Fibroblast of skin of abdomen (primary cell): ENCODE measurements around the gene IGF2BP1. TPM values are rescaled to one million over a fixed set of nuclear protein-coding genes. Genes with fewer than 3 reads are reported as not detected.

Experiments
- DNase-seq: peaks from one replicate; pipeline ENCODE4 v3.0.0-alpha.2; 2013
- polyA plus RNA-seq, 2 experiments: library from polyadenylated mRNA; unstranded; fragments of 120-200 nt; gene quantifications; one replicate each; pipeline ENCODE4 v1.2.1, GENCODE V29; 2013; ENCODE audit not compliant: insufficient read length in 2 of 2

IGF2BP1 gene
- polyA plus RNA-seq (2013, experiment 1 of 2; ENCODE audit: insufficient read length) = 28.3 TPM
- 28.0 TPM for polyA plus RNA-seq (2013, experiment 2 of 2; ENCODE audit: insufficient read length)

GRCh38 chr17:48997103-48997826, at the start of gene IGF2BP1:
Gene IGF2BP1, plus strand, starts transcription at chr17:48997385. Its CDS starts 361 bp downstream, at chr17:48997746.
- peak; percentile 77 for DNase-seq

GRCh38 chr17:48951572-48951971, 45.6 kb upstream of the IGF2BP1 start:
- no peak for DNase-seq

DNA sequence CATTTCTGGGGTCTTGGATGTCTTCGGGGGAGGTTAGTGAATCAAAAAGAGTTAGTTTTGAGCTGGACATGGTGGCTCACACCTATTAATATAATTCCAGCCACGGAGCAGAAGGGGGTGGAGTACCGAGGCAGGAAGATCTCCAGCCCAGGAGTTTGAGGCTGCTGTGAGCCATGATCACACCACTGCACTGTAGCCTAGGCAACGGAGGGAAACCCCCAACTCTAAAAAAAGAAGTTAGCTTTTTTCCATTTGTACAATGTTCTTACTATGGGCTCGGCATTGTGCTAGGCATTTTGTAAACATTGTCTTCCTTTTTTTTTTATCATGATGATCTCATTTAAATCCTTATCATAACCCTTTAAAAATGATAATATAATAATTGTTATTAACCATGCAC, 44.3 kb upstream of the IGF2BP1 start:
- DNase-seq = no peak

DNA sequence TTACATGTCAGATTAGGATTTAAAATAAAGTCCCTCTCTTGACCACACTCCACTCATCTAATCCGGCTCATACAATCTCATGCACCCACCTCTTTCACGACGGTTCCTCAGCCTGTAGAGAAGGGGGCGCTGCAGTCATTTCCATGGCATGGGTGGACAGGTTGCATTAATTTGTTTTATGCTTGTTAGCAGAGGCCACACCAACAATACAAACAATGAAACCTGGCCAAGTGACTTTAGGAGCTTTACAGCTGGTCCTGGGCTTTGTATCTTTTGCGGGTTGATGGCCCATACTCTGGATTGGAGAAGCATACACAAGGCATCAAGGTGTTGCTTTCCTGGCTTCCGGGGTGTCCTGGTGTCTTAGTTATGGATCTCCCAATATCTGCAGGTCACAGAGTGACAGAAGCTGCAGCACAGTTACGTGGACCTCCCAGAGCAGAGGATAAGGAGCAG, 42.9 kb upstream of the IGF2BP1 start:
- DNase-seq = peak; percentile 60

DNA sequence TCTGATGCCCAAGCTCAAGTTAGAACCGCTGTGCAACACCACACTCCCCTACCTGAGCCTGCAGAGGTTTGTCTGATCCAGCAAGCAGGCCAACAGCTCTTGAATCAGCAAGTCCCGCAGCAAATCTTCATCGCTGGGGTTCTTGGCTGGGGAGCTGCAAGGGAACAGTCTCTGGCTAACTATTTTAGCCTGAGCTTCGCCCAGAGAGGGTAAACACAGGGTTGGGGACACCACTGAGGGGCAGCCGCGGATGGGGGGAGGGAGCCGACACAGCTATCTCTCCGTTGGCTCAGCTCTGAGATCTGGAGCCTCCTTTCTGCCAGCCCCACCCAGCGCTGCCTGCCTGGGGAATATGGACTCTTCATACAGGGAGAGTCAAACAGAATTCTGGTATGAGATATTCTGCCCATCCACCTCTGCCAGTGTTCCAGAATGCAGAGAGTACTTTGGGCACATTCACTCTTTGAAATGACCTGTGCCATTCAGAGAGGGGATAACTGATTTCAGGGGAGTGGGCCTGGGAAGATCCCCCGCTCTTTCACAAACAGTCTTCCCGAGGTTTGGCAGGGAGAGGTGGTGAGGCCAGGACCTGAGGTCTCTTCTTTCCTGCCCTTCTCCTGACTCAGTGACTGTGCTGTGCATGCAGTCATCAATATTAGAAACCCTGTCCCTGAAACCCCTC, 36.2 kb upstream of the IGF2BP1 start:
- DNase-seq = no peak

DNA sequence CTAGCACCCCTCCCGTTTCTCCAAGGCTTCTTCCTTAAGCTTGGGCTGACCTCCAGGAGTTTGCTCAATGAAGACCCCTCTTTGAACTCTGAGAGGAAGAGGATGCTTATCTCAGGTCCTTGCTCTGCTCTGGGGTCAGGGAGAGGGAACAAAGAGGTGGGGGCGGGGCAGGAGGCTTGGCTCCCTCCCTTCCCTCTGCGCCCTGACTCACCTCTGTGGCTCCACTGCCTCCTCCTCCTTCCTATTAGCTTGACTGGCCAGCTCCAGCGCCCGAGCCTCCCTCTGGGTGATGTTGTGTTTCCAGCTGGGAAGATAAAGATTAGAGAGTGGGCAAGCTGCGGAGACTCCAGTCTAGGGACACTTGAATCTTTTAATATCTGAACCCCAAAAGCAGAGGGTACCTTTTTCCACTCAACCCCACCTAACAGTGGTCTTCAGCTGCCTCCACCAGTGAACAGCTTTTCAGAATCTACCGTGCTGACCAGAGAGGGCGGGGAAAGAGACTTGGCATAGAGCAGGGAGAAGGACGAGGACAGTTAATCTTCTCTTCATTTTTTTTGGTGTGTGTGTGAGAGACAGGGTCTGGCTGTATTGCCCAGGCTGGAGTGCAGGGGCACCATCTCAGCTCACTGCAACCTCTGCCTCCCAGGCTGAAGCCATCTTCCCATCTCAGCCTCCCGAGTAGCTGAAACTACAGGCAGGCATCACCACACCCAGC, 35.5 kb upstream of the IGF2BP1 start:
- peak; percentile 62 for DNase-seq

DNA sequence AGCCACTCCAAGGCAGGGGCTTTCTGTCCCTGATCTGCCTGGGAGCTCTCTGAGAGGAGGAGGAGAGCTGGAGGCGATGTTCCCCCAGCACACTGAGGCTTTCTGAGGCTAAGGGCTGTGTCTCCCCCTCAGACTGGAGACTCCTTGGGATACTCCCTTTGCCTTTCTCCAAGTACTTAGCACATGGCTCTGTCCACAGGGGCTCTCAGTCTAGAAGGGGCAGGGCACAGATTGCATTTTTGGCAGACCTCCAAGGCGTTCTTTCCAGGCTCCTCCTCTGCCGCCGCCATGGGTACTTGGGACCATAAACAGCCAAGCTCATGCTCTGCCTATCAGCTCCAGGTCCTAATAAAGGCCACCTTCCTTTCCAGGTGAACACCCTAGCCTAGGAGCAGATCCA, 27.0 kb upstream of the IGF2BP1 start:
- DNase-seq = peak; percentile 47

- DNase-seq = no peak
These were observed 26.1 kb upstream of the IGF2BP1 start for GRCh38 chr17:48970865-48971687.

GRCh38 chr17:48972749-48973097, 24.5 kb upstream of the IGF2BP1 start:
- DNase-seq = no peak

DNA sequence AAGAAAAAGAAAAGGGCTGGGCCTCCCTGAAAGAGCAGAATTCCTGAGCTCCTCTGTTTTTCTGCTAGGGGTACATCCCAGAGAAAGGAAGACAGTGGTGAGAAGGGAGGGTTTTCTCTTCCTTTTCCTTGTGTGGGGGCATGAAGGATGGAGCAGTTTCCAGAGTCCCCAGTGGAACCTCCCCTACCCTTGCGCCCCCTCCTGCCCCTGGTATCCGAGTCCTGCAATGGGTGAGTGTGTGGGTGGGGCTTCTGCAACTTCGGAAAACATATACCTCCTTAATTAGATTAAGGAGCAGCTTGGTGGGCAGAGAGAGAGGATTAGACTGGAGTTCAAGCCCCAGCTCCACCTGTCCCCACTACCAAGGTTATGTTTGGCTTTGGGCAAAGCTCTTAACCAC, 23.4 kb upstream of the IGF2BP1 start:
- no peak for DNase-seq

- no peak for DNase-seq
These were observed 15.2 kb upstream of the IGF2BP1 start for GRCh38 chr17:48981927-48982539.

GRCh38 chr17:48985436-48986245, 11.5 kb upstream of the IGF2BP1 start:
- DNase-seq = no peak

DNA sequence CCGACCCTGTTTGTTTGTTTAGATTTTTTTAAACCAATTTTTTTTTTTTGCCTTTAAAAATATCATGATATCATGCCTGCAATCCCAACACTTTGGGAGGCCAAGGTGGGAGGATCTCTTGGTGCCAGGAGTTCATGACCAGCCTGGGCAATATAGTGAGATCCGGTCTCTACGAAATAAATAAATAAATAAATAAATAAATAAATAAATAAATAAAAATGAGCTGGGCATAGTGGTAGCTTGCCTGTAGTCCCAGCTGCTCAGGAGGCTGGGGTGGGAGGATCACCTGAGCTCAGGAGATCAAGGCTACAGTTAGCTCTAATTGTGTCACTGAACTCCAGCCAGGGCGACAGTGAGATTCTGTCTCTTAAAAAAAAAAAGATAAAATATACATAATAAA, 8.1 kb upstream of the IGF2BP1 start:
- no peak for DNase-seq

DNA sequence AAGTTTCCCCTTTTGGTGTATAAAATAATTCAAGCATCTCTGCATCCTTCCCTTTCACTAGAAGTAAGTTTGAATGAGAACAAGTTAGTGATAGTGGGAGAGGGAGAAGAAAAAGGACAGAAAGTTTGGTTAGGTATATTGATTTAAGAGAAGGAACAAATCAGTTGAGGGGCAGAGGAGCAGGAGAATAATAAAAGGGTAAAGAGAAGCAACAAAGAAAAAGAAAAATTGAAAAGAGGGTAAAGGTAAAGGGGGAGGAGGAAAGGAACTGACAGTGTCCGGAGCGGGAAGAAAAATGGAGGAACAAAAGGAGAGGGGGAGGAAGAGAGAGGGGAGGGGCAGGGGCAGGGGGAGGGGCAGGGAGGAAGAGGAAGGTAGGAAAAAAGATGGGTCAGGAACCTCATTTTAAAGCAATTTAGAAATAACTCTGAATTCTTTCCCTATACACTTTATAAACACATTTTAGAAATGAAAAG, 6.3 kb upstream of the IGF2BP1 start:
- no peak for DNase-seq

DNA sequence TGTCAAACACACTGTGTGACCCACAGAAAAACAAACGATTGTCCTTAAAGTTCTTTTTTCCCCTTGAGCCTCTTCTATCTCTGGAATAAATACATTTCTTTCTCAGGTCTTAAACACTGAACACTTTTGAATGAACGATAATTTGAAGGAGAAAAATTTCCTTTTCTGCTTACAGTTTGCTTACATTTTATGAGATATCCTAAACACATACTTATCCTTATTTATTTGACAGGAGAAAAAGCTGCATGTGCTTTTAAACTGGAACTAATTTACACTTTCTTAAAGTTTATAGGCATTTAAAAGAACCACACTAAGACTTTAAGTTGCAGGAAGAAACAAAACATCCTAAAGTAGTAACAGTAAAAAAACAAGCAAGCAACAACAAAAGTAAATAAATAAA, 4.7 kb upstream of the IGF2BP1 start:
- no peak for DNase-seq

- DNase-seq = no peak
These were observed 3.9 kb upstream of the IGF2BP1 start for GRCh38 chr17:48993305-48993704.

DNA sequence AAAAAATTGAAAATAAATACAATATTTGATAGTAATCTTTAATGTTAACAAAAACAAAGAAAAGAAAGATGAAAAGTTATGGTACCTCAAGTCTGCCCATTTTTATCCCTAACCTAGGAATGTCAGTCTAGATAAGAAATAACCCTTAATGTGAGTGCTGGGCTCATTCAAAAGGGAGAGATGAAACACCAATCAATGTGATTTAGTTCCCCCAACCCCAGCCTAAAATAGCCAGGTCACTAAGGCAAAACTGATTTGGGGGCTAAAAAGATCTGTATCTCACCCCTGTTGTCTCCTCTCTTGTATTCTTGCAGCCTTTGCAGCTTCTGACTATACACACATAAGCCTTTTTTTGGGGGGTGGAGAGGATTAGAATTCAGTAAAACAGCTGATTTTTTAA, 3.2 kb upstream of the IGF2BP1 start:
- DNase-seq = no peak

GRCh38 chr17:48994549-48995303, 2.5 kb upstream of the IGF2BP1 start:
- DNase-seq = no peak

- DNase-seq = peak; percentile 27
These were observed 1.7 kb upstream of the IGF2BP1 start for GRCh38 chr17:48995304-48995973.
